Renal cortical epithelial cell (primary cell): ENCODE data around the gene RGMB. TPM values are rescaled to one million over a fixed set of nuclear protein-coding genes. Genes with fewer than 3 reads are reported as not detected.
A peak's percentile ranks its signal among the peaks of the same experiment; 100 is the strongest.

Experiments
- DNase-seq: peaks from one replicate; pipeline ENCODE4 v3.0.0-alpha.2; 2011; ENCODE audit warnings: low read depth
- total RNA-seq: library from RNA; depleted of rRNA; stranded (reverse); fragments of >200 nt; gene quantifications from 2 replicates; pipeline ENCODE4 v1.2.3, GENCODE V29; 2014

Gene RGMB
- total RNA-seq, 1 donor from 2014 or later, result 12.9 TPM

GRCh38 chr5:98827161-98827560, 53.7 kb downstream of the RGMB start:
- peak; percentile 45 for DNase-seq

GRCh38 chr5:98827588-98828284, 54.3 kb downstream of the RGMB start:
- DNase-seq, result no peak

GRCh38 chr5:98836175-98836574, 62.7 kb downstream of the RGMB start:
- DNase-seq, result no peak

GRCh38 chr5:98839469-98840383, 66.3 kb downstream of the RGMB start:
- DNase-seq, result peak; percentile 33

- DNase-seq, result no peak
Observed at GRCh38 chr5:98840946-98841345, 67.5 kb downstream of the RGMB start.

- DNase-seq, result no peak
Observed at GRCh38 chr5:98843481-98843880, 70.0 kb downstream of the RGMB start.

- no peak for DNase-seq
Observed at GRCh38 chr5:98844865-98845264, 71.4 kb downstream of the RGMB start.

GRCh38 chr5:98845878-98846277, 72.4 kb downstream of the RGMB start:
- DNase-seq, result no peak

Other genes starting within 250 kb of the RGMB start
- gene CHD1, start 155.3 kb downstream of the RGMB start, total RNA-seq, result 65.8 and 91.1 TPM in 2 replicates